Measurements from ENCODE around the gene PKP4. TPM values are rescaled to one million over a fixed set of nuclear protein-coding genes. Genes with fewer than 3 reads are reported as not detected.

PKP4 gene
- total and polyA plus RNA-seq, 9 of the 15 experiments (the other 6 are each of a cell fraction or from before 2014, with no cell fraction given), result 24.6 to 99.1 (median 74.0) TPM

- peak; percentile 82; the same call in 1 of the 2 replicates for TF ChIP-seq RERE (CRISPR knock-in tag; IDR thresholded peaks at IDR 0.05; ENCODE audit: borderline replicate concordance)
- TF ChIP-seq BHLHE40 (IDR thresholded peaks at IDR 0.05; ENCODE audit: low read length), result 0 out of 2 replicates have a peak, but pooled peaks have one; percentile 23
- TF ChIP-seq CBX5 (IDR thresholded peaks at IDR 0.05; ENCODE audit: borderline replicate concordance, low read depth), result no peak
- TF ChIP-seq HDAC8 (tag; IDR thresholded peaks at IDR 0.05), result no peak
- no peak for TF ChIP-seq BCL6 (CRISPR knock-in tag; IDR thresholded peaks at IDR 0.05)
- TF ChIP-seq HOMEZ (CRISPR knock-in tag; IDR thresholded peaks at IDR 0.05), result no peak
- TF ChIP-seq ZNF232 (CRISPR knock-in tag; IDR thresholded peaks at IDR 0.05), result 0 out of 2 replicates have a peak, but pooled peaks have one; percentile 70
- TF ChIP-seq ELK3 (CRISPR knock-in tag; IDR thresholded peaks at IDR 0.05), result no peak
- no peak for TF ChIP-seq PKNOX1 (IDR thresholded peaks at IDR 0.05)
- TF ChIP-seq RFX7 (CRISPR knock-in tag; IDR thresholded peaks at IDR 0.05), result no peak
- TF ChIP-seq CAMTA2 (CRISPR knock-in tag; conservative IDR thresholded peaks at IDR 0.05), result no peak
- no peak for TF ChIP-seq ZNF197 (CRISPR knock-in tag; IDR thresholded peaks at IDR 0.05; ENCODE audit: low read depth)
- no peak for TF ChIP-seq MECOM (CRISPR knock-in tag; IDR thresholded peaks at IDR 0.05)
- TF ChIP-seq AFF4 (CRISPR knock-in tag; IDR thresholded peaks at IDR 0.05), result peak; percentile 81
- TF ChIP-seq POLR2AphosphoS2 (IDR thresholded peaks at IDR 0.05; ENCODE audit: low read length), result no peak
These were observed 507 bp downstream of the PKP4 start (continued) for GRCh38 chr2:158457092-158457825.
